Hepatocyte (in vitro differentiated cells): ENCODE data around the gene MND1.

Source experiments
- CTCF ChIP-seq: fragments of 200-600 bp; sonication (generic); IDR thresholded peaks from 2 replicates; pipeline ENCODE4 v1.5.1; 2016; ENCODE audit warnings: antibody characterized with exemption, mild to moderate bottlenecking; ENCODE audit not compliant: poor library complexity
- EZH2 ChIP-seq: fragments of 200-600 bp; sonication (generic); IDR thresholded peaks from 2 replicates; pipeline ENCODE4 v1.6.1; 2016; ENCODE audit warnings: antibody characterized with exemption, mild to moderate bottlenecking, borderline replicate concordance

GRCh38 chr4:153464068-153464467, 119.6 kb downstream of the MND1 start:
- TF ChIP-seq CTCF: no peak
- TF ChIP-seq EZH2: no peak
